Measurements from ENCODE around the gene HCN1. TPM values are rescaled to one million over a fixed set of nuclear protein-coding genes. Genes with fewer than 3 reads are reported as not detected.

The HCN1 gene
- total and polyA plus RNA-seq, 2 of the 13 experiments (the other 11 are each of a cell fraction or from before 2014, with no cell fraction given): not detected

DNA sequence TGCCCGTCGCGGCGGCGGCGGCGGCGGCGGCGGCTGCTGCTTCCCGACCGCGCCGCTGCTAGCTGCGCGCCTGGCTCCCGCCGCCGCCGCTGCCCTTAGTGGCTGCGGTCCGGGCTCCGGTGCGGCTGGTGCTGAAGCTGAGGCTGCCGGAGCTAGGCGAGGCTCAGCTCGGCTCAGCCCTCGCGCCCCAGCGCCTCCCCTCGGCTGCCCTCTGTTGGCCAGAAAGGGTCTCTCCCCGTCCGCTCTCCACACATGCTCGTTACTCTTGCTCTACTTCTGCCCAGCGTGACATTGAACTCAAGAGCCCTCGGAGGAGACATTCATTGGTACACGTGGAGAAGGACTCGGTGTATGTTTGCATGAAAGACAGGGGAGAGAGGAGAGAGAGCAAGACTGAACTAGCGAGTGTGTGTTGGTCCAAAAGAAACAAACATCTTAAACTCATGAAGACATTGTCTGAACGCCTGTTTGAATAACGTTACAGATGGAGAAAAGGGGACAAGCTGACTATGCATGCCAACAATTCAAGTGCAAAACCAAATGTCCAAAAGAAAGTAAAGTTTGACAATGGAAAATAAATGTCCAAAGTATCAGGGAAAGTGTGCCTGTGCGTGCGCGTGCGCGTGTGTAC, at the start of gene HCN1 (continued):
- TF ChIP-seq, protein P1, sequence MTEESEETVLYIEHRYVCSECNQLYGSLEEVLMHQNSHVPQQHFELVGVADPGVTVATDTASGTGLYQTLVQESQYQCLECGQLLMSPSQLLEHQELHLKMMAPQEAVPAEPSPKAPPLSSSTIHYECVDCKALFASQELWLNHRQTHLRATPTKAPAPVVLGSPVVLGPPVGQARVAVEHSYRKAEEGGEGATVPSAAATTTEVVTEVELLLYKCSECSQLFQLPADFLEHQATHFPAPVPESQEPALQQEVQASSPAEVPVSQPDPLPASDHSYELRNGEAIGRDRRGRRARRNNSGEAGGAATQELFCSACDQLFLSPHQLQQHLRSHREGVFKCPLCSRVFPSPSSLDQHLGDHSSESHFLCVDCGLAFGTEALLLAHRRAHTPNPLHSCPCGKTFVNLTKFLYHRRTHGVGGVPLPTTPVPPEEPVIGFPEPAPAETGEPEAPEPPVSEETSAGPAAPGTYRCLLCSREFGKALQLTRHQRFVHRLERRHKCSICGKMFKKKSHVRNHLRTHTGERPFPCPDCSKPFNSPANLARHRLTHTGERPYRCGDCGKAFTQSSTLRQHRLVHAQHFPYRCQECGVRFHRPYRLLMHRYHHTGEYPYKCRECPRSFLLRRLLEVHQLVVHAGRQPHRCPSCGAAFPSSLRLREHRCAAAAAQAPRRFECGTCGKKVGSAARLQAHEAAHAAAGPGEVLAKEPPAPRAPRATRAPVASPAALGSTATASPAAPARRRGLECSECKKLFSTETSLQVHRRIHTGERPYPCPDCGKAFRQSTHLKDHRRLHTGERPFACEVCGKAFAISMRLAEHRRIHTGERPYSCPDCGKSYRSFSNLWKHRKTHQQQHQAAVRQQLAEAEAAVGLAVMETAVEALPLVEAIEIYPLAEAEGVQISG (CRISPR knock-in tag; IDR thresholded peaks at IDR 0.05): peak; percentile 37; the same call in 1 of the 2 replicates
- TF ChIP-seq KDM2A (CRISPR knock-in tag; IDR thresholded peaks at IDR 0.05; ENCODE audit: borderline replicate concordance, low read depth) (peak; percentile 26; the same call in 1 of the 2 replicates), XRCC5 (optimal IDR thresholded peaks at IDR 0.05; ENCODE audit: low read length) (no peak)
- TF ChIP-seq, protein P2, sequence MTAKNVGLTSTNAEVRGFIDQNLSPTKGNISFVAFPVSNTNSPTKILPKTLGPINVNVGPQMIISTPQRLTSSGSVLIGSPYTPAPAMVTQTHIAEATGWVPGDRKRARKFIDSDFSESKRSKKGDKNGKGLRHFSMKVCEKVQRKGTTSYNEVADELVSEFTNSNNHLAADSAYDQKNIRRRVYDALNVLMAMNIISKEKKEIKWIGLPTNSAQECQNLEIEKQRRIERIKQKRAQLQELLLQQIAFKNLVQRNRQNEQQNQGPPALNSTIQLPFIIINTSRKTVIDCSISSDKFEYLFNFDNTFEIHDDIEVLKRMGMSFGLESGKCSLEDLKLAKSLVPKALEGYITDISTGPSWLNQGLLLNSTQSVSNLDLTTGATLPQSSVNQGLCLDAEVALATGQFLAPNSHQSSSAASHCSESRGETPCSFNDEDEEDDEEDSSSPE (CRISPR knock-in tag; IDR thresholded peaks at IDR 0.05): 0 out of 2 replicates have a peak, but pooled peaks have one; percentile 23

DNA sequence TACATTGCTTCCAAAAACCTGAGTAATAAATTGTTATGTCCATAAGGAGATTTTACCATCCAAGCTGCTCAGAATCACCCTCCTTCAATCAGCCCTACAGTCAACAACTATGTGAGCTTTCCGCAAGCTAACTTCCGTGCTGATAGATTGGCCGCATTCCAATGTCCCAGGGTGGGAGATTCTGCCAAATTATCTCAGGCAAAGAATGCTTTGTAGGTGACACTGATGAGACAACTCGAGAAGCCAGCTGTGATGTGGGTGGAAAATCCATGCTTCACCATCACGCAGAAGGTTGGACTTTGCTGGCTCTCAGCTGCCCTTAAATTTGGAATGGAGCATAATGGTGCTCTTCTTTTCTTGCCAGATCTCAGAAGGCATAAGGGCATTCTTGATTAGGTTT, 44.9 kb upstream of the HCN1 start:
- in situ Hi-C loops (cut with HindIII; ENCODE audit: extremely low pct_ligation_motif_present, low pct_unique_long_range_greater_than_20kb): no loop called here
- Histone ChIP-seq H3K4me1 (ENCODE audit: insufficient read depth, low read length) (no peaks in the 10 kb centered on the region), H2AFZ (ENCODE audit: low read length) (no peak overlapping the region), H3K36me3 (replicated peaks in 1 of 2; ENCODE audit: control insufficient read depth in 1 of 2, insufficient read depth in 2 of 2, low read length in 2 of 2) (no peaks in the 10 kb centered on the region), H3K79me2 (ENCODE audit: insufficient read depth, low read length) (no peaks in the 10 kb centered on the region), H3K4me2 (ENCODE audit: low read depth, low read length) (no peak overlapping the region), H4K20me1 (ENCODE audit: insufficient read depth, low read length) (no peaks in the 10 kb centered on the region), H3K27ac (ENCODE audit: extremely low read length, insufficient read depth, low read length) (no peak overlapping the region), H3K9me3 (ENCODE audit: low read length) (peaks cover 58% of the 10 kb centered on the region), H3K4me3 (replicated peaks in 1 of 3; ENCODE audit: insufficient read depth in 1 of 3, low read depth in 2 of 3, low read length in 3 of 3) (no peak overlapping the region), H3K27me3 (ENCODE audit: control insufficient read depth in 1 of 2, insufficient read depth in 2 of 2, low read length in 2 of 2) (no peaks in the 10 kb centered on the region), H3K9ac (ENCODE audit: insufficient read depth, low read depth, low read length) (no peak overlapping the region)
- ChIA-PET CTCF (ENCODE audit: low intra/inter-chr PET ratio, low total read pairs) (no interaction called here), POLR2A (no interaction called here)
- intact Hi-C loops (cut with micrococcal nuclease; ENCODE audit: unreplicated experiment): no loop called here
- DNase-seq (ENCODE audit: low spot score) (no peak), ATAC-seq (no peak), FAIRE-seq (no peak)
- no TSS peak for BruUV-seq (replicated peaks)
- TF ChIP-seq KLF11 (CRISPR knock-in tag; IDR thresholded peaks at IDR 0.05) (no peak), ZSCAN12 (CRISPR knock-in tag; IDR thresholded peaks at IDR 0.05) (no peak), ATRX (CRISPR knock-in tag; IDR thresholded peaks at IDR 0.05; ENCODE audit: borderline replicate concordance) (no peak), ZFP36L1 (CRISPR knock-in tag; IDR thresholded peaks at IDR 0.05) (no peak), CAMTA2 (CRISPR knock-in tag; IDR thresholded peaks at IDR 0.05; ENCODE audit: borderline replicate concordance) (no peak), ETV6 (CRISPR knock-in tag; conservative IDR thresholded peaks at IDR 0.05) (no peak), JUNB (CRISPR knock-in tag; IDR thresholded peaks at IDR 0.05; ENCODE audit: borderline replicate concordance) (no peak)
- TF ChIP-seq, protein P3, sequence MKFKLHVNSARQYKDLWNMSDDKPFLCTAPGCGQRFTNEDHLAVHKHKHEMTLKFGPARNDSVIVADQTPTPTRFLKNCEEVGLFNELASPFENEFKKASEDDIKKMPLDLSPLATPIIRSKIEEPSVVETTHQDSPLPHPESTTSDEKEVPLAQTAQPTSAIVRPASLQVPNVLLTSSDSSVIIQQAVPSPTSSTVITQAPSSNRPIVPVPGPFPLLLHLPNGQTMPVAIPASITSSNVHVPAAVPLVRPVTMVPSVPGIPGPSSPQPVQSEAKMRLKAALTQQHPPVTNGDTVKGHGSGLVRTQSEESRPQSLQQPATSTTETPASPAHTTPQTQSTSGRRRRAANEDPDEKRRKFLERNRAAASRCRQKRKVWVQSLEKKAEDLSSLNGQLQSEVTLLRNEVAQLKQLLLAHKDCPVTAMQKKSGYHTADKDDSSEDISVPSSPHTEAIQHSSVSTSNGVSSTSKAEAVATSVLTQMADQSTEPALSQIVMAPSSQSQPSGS (CRISPR knock-in tag; IDR thresholded peaks at IDR 0.05): no peak
- TF ChIP-seq, protein P4, sequence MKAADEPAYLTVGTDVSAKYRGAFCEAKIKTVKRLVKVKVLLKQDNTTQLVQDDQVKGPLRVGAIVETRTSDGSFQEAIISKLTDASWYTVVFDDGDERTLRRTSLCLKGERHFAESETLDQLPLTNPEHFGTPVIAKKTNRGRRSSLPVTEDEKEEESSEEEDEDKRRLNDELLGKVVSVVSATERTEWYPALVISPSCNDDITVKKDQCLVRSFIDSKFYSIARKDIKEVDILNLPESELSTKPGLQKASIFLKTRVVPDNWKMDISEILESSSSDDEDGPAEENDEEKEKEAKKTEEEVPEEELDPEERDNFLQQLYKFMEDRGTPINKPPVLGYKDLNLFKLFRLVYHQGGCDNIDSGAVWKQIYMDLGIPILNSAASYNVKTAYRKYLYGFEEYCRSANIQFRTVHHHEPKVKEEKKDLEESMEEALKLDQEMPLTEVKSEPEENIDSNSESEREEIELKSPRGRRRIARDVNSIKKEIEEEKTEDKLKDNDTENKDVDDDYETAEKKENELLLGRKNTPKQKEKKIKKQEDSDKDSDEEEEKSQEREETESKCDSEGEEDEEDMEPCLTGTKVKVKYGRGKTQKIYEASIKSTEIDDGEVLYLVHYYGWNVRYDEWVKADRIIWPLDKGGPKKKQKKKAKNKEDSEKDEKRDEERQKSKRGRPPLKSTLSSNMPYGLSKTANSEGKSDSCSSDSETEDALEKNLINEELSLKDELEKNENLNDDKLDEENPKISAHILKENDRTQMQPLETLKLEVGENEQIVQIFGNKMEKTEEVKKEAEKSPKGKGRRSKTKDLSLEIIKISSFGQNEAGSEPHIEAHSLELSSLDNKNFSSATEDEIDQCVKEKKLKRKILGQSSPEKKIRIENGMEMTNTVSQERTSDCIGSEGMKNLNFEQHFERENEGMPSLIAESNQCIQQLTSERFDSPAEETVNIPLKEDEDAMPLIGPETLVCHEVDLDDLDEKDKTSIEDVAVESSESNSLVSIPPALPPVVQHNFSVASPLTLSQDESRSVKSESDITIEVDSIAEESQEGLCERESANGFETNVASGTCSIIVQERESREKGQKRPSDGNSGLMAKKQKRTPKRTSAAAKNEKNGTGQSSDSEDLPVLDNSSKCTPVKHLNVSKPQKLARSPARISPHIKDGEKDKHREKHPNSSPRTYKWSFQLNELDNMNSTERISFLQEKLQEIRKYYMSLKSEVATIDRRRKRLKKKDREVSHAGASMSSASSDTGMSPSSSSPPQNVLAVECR (CRISPR knock-in tag; IDR thresholded peaks at IDR 0.05; ENCODE audit: borderline replicate concordance): no peak
- WGBS (ENCODE audit: low lambda C conversion rate): 29% methylated on average over 5 of the region's 5 CpGs

All from HepG2 (cell line).